ENCODE data around the gene DPYSL4. TPM values are rescaled to one million over a fixed set of nuclear protein-coding genes. Genes with fewer than 3 reads are reported as not detected.

DPYSL4 gene
- total and polyA plus RNA-seq, 2 of the 13 experiments (the other 11 are each of a cell fraction or from before 2014, with no cell fraction given), result 0.84 to 1.2 TPM

- 35% methylated on average over 7 of the region's 17 CpGs for WGBS (ENCODE audit: low lambda C conversion rate)
- Histone ChIP-seq H3K9ac (ENCODE audit: insufficient read depth, low read depth, low read length) (no peak overlapping the region), H2AFZ (ENCODE audit: low read length) (no peak overlapping the region), H3K36me3 (replicated peaks in 1 of 2; ENCODE audit: control insufficient read depth in 1 of 2, insufficient read depth in 2 of 2, low read length in 2 of 2) (no peaks in the 10 kb centered on the region), H3K9me3 (ENCODE audit: low read length) (no peaks in the 10 kb centered on the region), H3K4me2 (ENCODE audit: low read depth, low read length) (no peak overlapping the region), H3K27ac (ENCODE audit: extremely low read length, insufficient read depth, low read length) (no peak overlapping the region), H3K4me1 (ENCODE audit: insufficient read depth, low read length) (no peaks in the 10 kb centered on the region), H3K79me2 (ENCODE audit: insufficient read depth, low read length) (no peaks in the 10 kb centered on the region), H4K20me1 (ENCODE audit: insufficient read depth, low read length) (peaks cover 2% of the 10 kb centered on the region; the same call in 1 of the 2 replicates), H3K27me3 (ENCODE audit: control insufficient read depth in 1 of 2, insufficient read depth in 2 of 2, low read length in 2 of 2) (peaks cover 6 to 28% of the 10 kb centered on the region in 2 experiments; a peak in 4 of 5 replicates), H3K4me3 (replicated peaks in 1 of 3; ENCODE audit: insufficient read depth in 1 of 3, low read depth in 2 of 3, low read length in 3 of 3) (no peak overlapping the region)
- no peak for FAIRE-seq
- POLR2A ChIA-PET, result no interaction called here
- intact Hi-C loops (cut with micrococcal nuclease; ENCODE audit: unreplicated experiment), result no loop called here
- no peak for DNase-seq (ENCODE audit: low spot score)
- TF ChIP-seq ETV5 (CRISPR knock-in tag; IDR thresholded peaks at IDR 0.05; ENCODE audit: borderline replicate concordance) (no peak), ZNF496 (CRISPR knock-in tag; IDR thresholded peaks at IDR 0.05; ENCODE audit: insufficient replicate concordance) (no peak), ZHX1 (CRISPR knock-in tag; IDR thresholded peaks at IDR 0.05; ENCODE audit: low read depth) (no peak)
- no TSS peak for BruUV-seq (replicated peaks)
- CTCF ChIA-PET (ENCODE audit: low intra/inter-chr PET ratio, low total read pairs), result no interaction called here
- no peak for ATAC-seq
- in situ Hi-C loops (cut with HindIII; ENCODE audit: extremely low pct_ligation_motif_present, low pct_unique_long_range_greater_than_20kb), result loop anchor here (10.0 kb wide), 1 partner anchor 251 kb away; no protein-coding TSS in a partner anchor
Measured at GRCh38 chr10:132145521-132146185, 41.1 kb upstream of the DPYSL4 start.

DNA sequence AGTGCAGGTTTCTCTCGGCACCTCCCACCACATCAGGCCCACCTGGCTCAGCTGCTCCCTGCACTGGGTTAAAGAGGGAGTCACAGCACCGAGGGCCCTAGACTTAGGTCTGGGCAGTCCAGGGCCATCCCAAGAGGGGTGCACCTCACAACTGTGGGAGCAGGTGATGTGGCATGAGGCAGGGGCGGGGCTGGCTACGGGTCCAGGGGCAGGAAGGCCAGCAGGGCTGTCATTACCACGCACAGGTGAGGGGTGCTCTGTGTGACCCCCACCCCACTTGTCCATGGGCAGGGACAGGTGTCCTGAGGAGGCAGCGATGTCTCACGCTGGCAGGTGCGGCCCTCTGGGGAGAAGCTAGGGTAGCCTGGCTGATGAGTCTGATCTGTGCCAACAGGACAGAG, 40.5 kb upstream of the DPYSL4 start:
- no TSS peak for BruUV-seq (replicated peaks)
- H3K9me3 ChIP-seq (ENCODE audit: low read length), result no peaks in the 10 kb centered on the region
- no peak overlapping the region for H3K9ac ChIP-seq (ENCODE audit: insufficient read depth, low read depth, low read length)
- FAIRE-seq (no peak), DNase-seq (ENCODE audit: low spot score) (no peak), ATAC-seq (no peak)
- H3K27me3 ChIP-seq (ENCODE audit: control insufficient read depth in 1 of 2, insufficient read depth in 2 of 2, low read length in 2 of 2), result peaks cover 4 to 22% of the 10 kb centered on the region in 2 experiments; a peak in 3 of 5 replicates
- in situ Hi-C loops (cut with HindIII; ENCODE audit: extremely low pct_ligation_motif_present, low pct_unique_long_range_greater_than_20kb) (loop anchor here (10.0 kb wide), 1 partner anchor 251 kb away; no protein-coding TSS in a partner anchor), intact Hi-C loops (cut with micrococcal nuclease; ENCODE audit: unreplicated experiment) (no loop called here)
- peaks cover 2% of the 10 kb centered on the region; the same call in 1 of the 2 replicates for H4K20me1 ChIP-seq (ENCODE audit: insufficient read depth, low read length)
- ChIA-PET CTCF (ENCODE audit: low intra/inter-chr PET ratio, low total read pairs) (no interaction called here), POLR2A (no interaction called here)
- no peaks in the 10 kb centered on the region for H3K36me3 ChIP-seq (replicated peaks in 1 of 2; ENCODE audit: control insufficient read depth in 1 of 2, insufficient read depth in 2 of 2, low read length in 2 of 2)
- no peak overlapping the region for H2AFZ ChIP-seq (ENCODE audit: low read length)
- H3K4me3 ChIP-seq (replicated peaks in 1 of 3; ENCODE audit: insufficient read depth in 1 of 3, low read depth in 2 of 3, low read length in 3 of 3), result no peak overlapping the region
- H3K27ac ChIP-seq (ENCODE audit: extremely low read length, insufficient read depth, low read length), result no peak overlapping the region
- H3K4me1 ChIP-seq (ENCODE audit: insufficient read depth, low read length), result no peaks in the 10 kb centered on the region
- H3K79me2 ChIP-seq (ENCODE audit: insufficient read depth, low read length), result no peaks in the 10 kb centered on the region
- 0% methylated on average over 2 of the region's 8 CpGs for WGBS (ENCODE audit: low lambda C conversion rate)
- H3K4me2 ChIP-seq (ENCODE audit: low read depth, low read length), result no peak overlapping the region
- TF ChIP-seq DR1 (CRISPR knock-in tag; IDR thresholded peaks at IDR 0.05) (no peak), TARDBP (CRISPR knock-in tag; IDR thresholded peaks at IDR 0.05) (no peak), SRY (CRISPR knock-in tag; IDR thresholded peaks at IDR 0.05) (no peak), ATM (IDR thresholded peaks at IDR 0.05; ENCODE audit: borderline replicate concordance) (no peak), ZNF589 (CRISPR knock-in tag; conservative IDR thresholded peaks at IDR 0.05) (no peak), RARA (CRISPR knock-in tag; IDR thresholded peaks at IDR 0.05) (no peak), NR2C2 (CRISPR knock-in tag; IDR thresholded peaks at IDR 0.05; ENCODE audit: borderline replicate concordance) (no peak), REPIN1 (CRISPR knock-in tag; IDR thresholded peaks at IDR 0.05; ENCODE audit: borderline replicate concordance, low read depth) (no peak), HNRNPUL1 (IDR thresholded peaks at IDR 0.05; ENCODE audit: low read depth, low read length) (no peak)
- TF ChIP-seq, protein P1, sequence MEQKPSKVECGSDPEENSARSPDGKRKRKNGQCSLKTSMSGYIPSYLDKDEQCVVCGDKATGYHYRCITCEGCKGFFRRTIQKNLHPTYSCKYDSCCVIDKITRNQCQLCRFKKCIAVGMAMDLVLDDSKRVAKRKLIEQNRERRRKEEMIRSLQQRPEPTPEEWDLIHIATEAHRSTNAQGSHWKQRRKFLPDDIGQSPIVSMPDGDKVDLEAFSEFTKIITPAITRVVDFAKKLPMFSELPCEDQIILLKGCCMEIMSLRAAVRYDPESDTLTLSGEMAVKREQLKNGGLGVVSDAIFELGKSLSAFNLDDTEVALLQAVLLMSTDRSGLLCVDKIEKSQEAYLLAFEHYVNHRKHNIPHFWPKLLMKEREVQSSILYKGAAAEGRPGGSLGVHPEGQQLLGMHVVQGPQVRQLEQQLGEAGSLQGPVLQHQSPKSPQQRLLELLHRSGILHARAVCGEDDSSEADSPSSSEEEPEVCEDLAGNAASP (CRISPR knock-in tag; IDR thresholded peaks at IDR 0.05; ENCODE audit: borderline replicate concordance), result no peak
